AG20443 (cell line): ENCODE data around the gene DPH7.
"Not testable (repeated sequence)": the region's sequence is repeated elsewhere in the genome, so short reads cannot be mapped to it uniquely, and the experiment has no call there.

Experiments used
- DNase-seq: peaks from one replicate; pipeline ENCODE4 v3.0.0; 2012; ENCODE audit warnings: low spot score, mixed read lengths

The DPH7 gene

GRCh38 chr9:137545123-137545522 is 33.6 kb downstream of the DPH7 start:
- peak; percentile 74 for DNase-seq

DNA sequence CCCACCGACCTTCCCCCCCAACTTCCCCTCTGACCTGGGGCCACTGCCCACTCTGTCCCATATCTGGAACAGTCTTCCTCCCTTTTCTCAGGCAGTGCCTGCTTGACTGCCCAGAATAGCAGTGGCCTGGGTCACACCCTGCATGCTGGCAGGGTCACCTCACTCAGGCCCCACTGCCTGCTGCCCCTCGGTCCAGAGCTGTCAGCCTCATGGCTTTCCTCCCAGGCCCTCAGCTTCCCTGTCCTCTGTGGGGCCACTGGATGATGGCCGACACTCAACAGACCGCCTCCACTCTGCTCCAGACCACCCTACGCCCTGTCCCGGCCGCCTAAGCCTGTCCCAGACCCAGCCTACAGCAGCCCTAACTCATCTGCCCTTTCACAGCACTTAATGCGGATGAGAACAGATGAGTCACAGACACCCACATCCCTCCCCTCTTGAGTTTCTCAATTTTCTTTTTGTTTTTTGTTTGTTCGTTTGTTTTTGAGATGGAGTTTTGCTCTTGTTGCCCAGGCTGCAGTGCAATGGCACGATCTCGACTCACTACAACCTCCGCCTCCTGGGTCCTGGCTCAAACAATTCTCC is 34.5 kb downstream of the DPH7 start:
- peak; percentile 48 for DNase-seq

- DNase-seq = no peak
Measured at GRCh38 chr9:137543237-137543963, 35.3 kb downstream of the DPH7 start.

- DNase-seq = no peak
Measured at GRCh38 chr9:137542486-137542885, 36.2 kb downstream of the DPH7 start.

- DNase-seq = no peak
Measured at GRCh38 chr9:137540536-137540935, 38.2 kb downstream of the DPH7 start.

- DNase-seq = no peak
Measured at GRCh38 chr9:137538058-137538457, 40.7 kb downstream of the DPH7 start.

GRCh38 chr9:137536594-137537131 is 42.1 kb downstream of the DPH7 start:
- DNase-seq = not testable (repeated sequence)

DNA sequence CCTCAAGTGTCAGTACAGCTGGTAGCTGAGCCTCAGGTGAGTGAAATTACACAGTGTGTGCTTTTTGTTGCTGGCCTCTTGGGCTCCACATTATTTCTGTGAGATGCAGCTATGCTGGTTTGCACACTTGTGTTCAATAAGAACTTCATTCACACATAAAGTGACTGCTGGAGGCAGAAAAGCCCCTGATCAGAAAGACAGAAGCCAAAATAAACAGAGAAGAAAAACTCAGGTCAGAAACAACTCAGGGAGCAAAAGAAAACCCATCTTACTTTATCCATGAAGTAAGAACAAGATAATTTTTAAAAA is 43.7 kb downstream of the DPH7 start:
- DNase-seq = no peak

DNA sequence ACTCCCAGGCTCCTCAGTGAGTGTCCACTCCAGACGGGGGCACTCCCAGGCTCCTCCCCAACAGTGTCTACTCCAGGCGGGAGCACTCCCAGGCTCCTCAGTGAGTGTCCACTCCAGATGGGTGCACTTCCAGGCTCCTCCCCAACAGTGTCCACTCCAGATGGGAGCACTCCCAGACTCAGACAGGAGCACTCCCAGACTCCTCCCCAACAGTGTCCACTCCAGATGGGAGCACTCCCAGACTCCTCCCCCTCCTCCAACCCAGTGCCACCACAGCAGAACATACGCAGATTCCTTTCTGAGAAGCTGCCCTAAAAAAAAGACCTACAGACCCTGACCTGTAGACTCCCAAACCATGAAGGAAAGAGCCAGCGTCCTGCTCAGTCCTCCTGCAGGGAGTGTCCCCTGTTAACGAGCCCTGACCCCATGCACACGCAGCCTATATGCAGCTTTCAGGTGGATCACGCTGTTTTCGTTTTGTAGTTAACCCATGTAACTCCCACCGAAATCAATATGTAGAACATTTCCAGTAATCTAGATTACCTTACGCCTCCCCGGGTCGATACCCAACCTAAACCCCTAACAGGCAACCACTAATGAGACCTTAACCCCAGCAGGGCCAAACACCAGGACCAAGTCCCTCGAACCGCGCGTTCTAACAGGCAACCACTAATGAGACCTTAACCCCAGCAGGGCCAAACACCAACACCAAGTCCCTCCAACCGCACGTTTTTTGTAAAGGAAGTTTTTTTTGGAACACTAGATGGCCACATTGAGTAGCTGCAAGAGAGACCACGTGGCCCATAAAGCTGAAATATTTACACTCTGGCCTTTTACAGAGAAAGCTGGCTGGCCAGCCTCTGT is 44.2 kb downstream of the DPH7 start:
- DNase-seq = peak; percentile 80

- not testable (repeated sequence) for DNase-seq
Measured at GRCh38 chr9:137532891-137533468, 45.7 kb downstream of the DPH7 start.

DNA sequence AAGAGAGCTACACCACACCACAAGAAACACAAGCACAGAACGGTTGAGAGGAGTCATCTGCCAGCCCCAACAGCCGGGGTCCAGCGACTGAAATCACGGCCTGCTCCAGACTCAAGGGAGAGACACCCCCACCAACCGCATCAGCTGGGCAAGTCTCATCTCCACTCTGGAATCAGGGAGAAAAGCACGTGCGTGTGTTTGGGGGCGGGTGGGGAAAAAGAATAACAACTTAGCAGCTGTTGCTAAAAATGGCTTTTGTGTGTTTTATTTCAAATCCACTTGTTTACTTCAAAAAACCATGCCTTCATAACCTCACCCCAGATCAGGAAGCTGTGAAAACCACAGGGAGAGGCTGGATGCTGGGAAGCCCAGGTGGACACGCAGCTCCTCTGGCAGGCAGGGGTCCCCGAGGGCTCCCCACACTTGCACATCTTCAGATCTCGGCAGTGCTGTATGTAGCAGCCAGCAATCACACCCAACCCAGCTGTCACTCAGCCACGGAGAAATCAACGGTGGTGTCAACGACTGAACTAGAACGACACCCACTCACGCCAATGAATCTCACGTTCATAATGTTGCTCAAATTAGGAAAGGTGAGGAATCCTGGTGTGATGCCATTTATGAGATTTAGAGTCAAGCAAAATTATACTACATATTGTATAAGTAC is 47.5 kb downstream of the DPH7 start:
- no peak for DNase-seq

DNA sequence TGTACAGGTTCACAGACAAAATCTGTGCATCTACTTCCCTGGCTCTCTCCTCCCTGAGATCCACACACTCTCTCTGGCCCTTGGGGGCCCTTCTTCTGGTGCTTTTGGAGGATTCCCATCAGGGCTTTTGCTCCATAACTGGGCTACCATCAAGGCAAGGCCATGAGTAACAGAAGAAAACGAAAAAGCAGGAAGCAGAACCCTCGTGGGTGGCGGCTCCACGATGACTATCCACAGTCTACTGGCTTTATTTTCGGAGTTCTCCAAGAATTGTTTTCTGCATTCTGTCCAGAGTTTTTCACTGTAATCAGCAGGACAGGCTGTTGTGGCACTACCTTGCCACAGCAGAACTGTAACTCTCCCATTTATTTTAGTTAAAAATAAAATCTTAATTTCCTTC is 48.4 kb downstream of the DPH7 start:
- no peak for DNase-seq

- DNase-seq = no peak
Measured at GRCh38 chr9:137524981-137525317, 53.8 kb downstream of the DPH7 start.

DNA sequence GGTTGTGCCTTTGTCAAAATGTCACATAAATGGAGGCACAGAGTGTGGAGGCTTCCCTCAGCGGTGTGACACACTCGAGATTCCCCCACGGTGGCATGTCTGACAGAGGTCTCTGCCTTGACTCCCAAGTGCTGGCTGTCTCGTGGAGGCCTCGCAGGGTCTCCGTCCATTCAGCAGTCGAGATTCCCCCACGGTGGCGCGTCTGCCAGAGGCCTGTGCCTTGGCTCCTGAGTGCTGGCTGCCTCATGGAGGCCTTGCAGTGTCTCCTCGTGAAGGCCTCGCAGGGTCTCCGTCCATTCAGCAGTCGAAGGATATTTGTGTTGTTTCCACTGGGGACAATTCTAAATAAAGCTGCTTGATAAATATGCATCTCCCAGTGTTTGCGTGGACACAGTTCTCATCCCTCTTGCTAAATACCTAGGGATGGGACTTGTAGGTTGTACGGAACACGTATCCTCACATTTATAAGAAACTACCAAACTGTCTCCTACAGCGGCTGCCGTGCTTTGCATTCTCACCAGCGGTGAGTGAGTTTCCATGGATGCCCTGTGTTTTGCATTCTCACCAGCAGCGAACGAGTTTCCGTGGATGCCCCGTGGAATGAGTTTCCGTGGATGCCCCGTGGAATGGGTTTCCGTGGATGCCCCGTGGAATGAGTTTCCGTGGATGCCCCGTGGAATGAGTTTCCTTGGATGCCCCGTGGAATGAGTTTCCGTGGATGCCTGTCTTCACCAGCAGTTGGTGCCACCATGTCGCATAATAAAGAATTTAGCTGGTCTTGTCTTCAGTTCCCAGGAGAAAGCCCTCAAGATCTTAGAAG is 54.4 kb downstream of the DPH7 start:
- no peak for DNase-seq

GRCh38 chr9:137522746-137523455 is 55.8 kb downstream of the DPH7 start:
- no peak for DNase-seq

- DNase-seq = no peak
Measured at GRCh38 chr9:137521405-137521985, 57.2 kb downstream of the DPH7 start.

- no peak for DNase-seq
Measured at GRCh38 chr9:137520614-137521404, 57.9 kb downstream of the DPH7 start.

GRCh38 chr9:137519553-137519952 is 59.2 kb downstream of the DPH7 start:
- DNase-seq = no peak
